SK-N-SH treated with all-trans-retinoic acid at 6 μM for 48 hours (cell line): Measurements from ENCODE around the gene MTOR.

Experiments used
- CSDC2 ChIP-seq: fragments of 250-450 bp; sonication (Bioruptor Pico); IDR thresholded peaks from 2 replicates; pipeline ENCODE4 v1.5.0; 2020; ENCODE audit warnings: mild to moderate bottlenecking, moderate library complexity
- GLIS3 ChIP-seq: fragments of 250-450 bp; sonication (Bioruptor Pico); IDR thresholded peaks from 2 replicates; pipeline ENCODE4 v1.5.0; 2020; ENCODE audit warnings: mild to moderate bottlenecking, moderate library complexity
- RARB ChIP-seq: fragments of 250-450 bp; sonication (Bioruptor Pico); IDR thresholded peaks from 2 replicates; pipeline ENCODE4 v1.8.0; 2021; ENCODE audit warnings: mild to moderate bottlenecking, moderate library complexity
- ZFP30 ChIP-seq: fragments of 450-650 bp; formaldehyde crosslinking; IDR thresholded peaks from 2 replicates; pipeline ENCODE4 v1.5.0; 2022; ENCODE audit warnings: mild to moderate bottlenecking, moderate library complexity
- ZNF565 ChIP-seq: fragments of 450-650 bp; formaldehyde crosslinking; conservative IDR thresholded peaks from 2 replicates; pipeline ENCODE4 v1.5.0; 2020; ENCODE audit warnings: low read depth, mild to moderate bottlenecking, moderate library complexity
- TF ChIP-seq, protein P1 (sequence below): fragments of 250-450 bp; sonication (Bioruptor Pico); IDR thresholded peaks from 2 replicates; pipeline ENCODE4 v1.5.1; 2020; ENCODE audit warnings: low read depth, mild to moderate bottlenecking, moderate library complexity

GRCh38 chr1:11256299-11256698 is 6.1 kb downstream of the MTOR start:
- TF ChIP-seq ZFP30 (no peak), ZNF565 (no peak), CSDC2 (no peak), GLIS3 (no peak), RARB (CRISPR knock-in tag) (no peak)
- TF ChIP-seq, protein P1, sequence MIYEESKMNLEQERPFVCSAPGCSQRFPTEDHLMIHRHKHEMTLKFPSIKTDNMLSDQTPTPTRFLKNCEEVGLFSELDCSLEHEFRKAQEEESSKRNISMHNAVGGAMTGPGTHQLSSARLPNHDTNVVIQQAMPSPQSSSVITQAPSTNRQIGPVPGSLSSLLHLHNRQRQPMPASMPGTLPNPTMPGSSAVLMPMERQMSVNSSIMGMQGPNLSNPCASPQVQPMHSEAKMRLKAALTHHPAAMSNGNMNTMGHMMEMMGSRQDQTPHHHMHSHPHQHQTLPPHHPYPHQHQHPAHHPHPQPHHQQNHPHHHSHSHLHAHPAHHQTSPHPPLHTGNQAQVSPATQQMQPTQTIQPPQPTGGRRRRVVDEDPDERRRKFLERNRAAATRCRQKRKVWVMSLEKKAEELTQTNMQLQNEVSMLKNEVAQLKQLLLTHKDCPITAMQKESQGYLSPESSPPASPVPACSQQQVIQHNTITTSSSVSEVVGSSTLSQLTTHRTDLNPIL (CRISPR knock-in tag), result no peak
